Endothelial cell of umbilical vein (primary cell): ENCODE measurements around the gene DNASE1L1. TPM values are rescaled to one million over a fixed set of nuclear protein-coding genes. Genes with fewer than 3 reads are reported as not detected.

Experiments
- BruUV-seq: library from RNA; stranded (reverse); fragments of 400-500 nt; replicated peaks from 2 replicates; lab custom pipeline; 2021; lab: Mats Ljungman, UMichigan
- CTCF ChIA-PET: fragments of 300-600, 350-600 bp; sonication (Branson Sonifier 250); formaldehyde crosslinking; loops from one replicate; lab custom pipeline; 2021; ENCODE audit warnings: antibody characterized with exemption, inconsistent platforms; lab: Charles Lee
- POLR2A ChIA-PET: fragments of 300-600, 350-600 bp; sonication (Branson Sonifier 250); formaldehyde crosslinking; loops from one replicate; lab custom pipeline; 2021; ENCODE audit warnings: antibody characterized with exemption, inconsistent platforms; lab: Charles Lee
- DNase-seq: peaks from one replicate; pipeline ENCODE4 v3.0.0-alpha.2; 2011; ENCODE audit warnings: low read depth, low spot score
- FAIRE-seq: peaks from 2 replicates; lab custom pipeline; 2011; peaks lifted over from hg19 to GRCh38; lab: Jason Lieb, UNC
- H2AFZ ChIP-seq: 2 replicates; pipeline ENCODE4 v1.6.0; 2012; ENCODE audit warnings: low read depth, low read length, control low read depth, inconsistent platforms
- H3K27ac ChIP-seq: 2 replicates; pipeline ENCODE4 v1.5.1; 2011; ENCODE audit warnings: low read depth, mild to moderate bottlenecking, control low read depth, low read length, moderate library complexity; ENCODE audit not compliant: insufficient read depth
- H3K27me3 ChIP-seq, 2 experiments: 2 replicates each; pipeline versions ENCODE4 v1.6.0 to v1.6.1; 2011; ENCODE audit warnings: low read length in 2 of 2, mixed read lengths in 1 of 2; ENCODE audit not compliant: control insufficient read depth in 2 of 2, insufficient read depth in 2 of 2
- H3K36me3 ChIP-seq, 2 experiments: 2 replicates in 1 of 2; 3 replicates in 1 of 2; pipeline ENCODE4 v1.5.1; 2011; ENCODE audit warnings: low read length in 2 of 2, mild to moderate bottlenecking in 1 of 2, moderate library complexity in 1 of 2; ENCODE audit not compliant: control insufficient read depth in 2 of 2, insufficient read depth in 2 of 2; ENCODE audit errors: extremely low read depth in 1 of 2
- H3K4me1 ChIP-seq: 3 replicates; pipeline ENCODE4 v1.5.1; 2011; ENCODE audit warnings: mild to moderate bottlenecking, low read length; ENCODE audit not compliant: control insufficient read depth, insufficient read depth; ENCODE audit errors: extremely low read depth
- H3K4me2 ChIP-seq: 2 replicates; pipeline ENCODE4 v1.6.1; 2011; ENCODE audit warnings: low read length, control low read depth, mixed read lengths; ENCODE audit not compliant: insufficient read depth
- H3K4me3 ChIP-seq, 3 experiments: fragments of 200-600 bp in 1 of 3; sonication (generic), shearing (Covaris generic) in 1 of 3; replicated peaks in 1 of 3; 2 replicates each; pipeline ENCODE4 v1.5.1; 2011 to 2016; ENCODE audit warnings: control low read depth in 3 of 3, low read length in 3 of 3, mild to moderate bottlenecking in 2 of 3, inconsistent platforms in 1 of 3, low read depth in 1 of 3, moderate library complexity in 1 of 3; ENCODE audit not compliant: insufficient read depth in 1 of 3
- H3K79me2 ChIP-seq: 2 replicates; pipeline ENCODE4 v1.6.0; 2012; ENCODE audit warnings: low read length, inconsistent platforms; ENCODE audit not compliant: control insufficient read depth, insufficient read depth
- H3K9ac ChIP-seq: replicated peaks from 2 replicates; pipeline ENCODE3; 2011; ENCODE audit warnings: low read length, control low read depth; ENCODE audit not compliant: insufficient read depth; ENCODE audit errors: extremely low read depth
- H3K9me1 ChIP-seq: replicated peaks from 3 replicates; pipeline ENCODE4 v1.6.0; 2011; ENCODE audit warnings: mild to moderate bottlenecking, low read length; ENCODE audit not compliant: control insufficient read depth, insufficient read depth; ENCODE audit errors: extremely low read depth
- H3K9me3 ChIP-seq: replicated peaks from 2 replicates; pipeline ENCODE4 v1.5.1; 2012; ENCODE audit warnings: low read length, inconsistent platforms; ENCODE audit not compliant: control insufficient read depth, insufficient read depth
- H4K20me1 ChIP-seq: replicated peaks from 2 replicates; pipeline ENCODE3; 2011; ENCODE audit warnings: mild to moderate bottlenecking, low read length; ENCODE audit not compliant: control insufficient read depth, insufficient read depth; ENCODE audit errors: extremely low read depth
- EZH2 ChIP-seq: IDR thresholded peaks from 2 replicates; pipeline ENCODE4 v1.6.1; 2012; ENCODE audit warnings: borderline replicate concordance, low read depth, mild to moderate bottlenecking, moderate library complexity, low read length, inconsistent platforms; ENCODE audit not compliant: severe bottlenecking
- FOS ChIP-seq: IDR thresholded peaks from 2 replicates; pipeline ENCODE4 v1.6.1; 2011; ENCODE audit warnings: mild to moderate bottlenecking, low read length, moderate library complexity, borderline replicate concordance; ENCODE audit not compliant: insufficient read depth
- GATA2 ChIP-seq: IDR thresholded peaks from 2 replicates; pipeline ENCODE4 v1.7.0; 2011; ENCODE audit warnings: low read depth, mild to moderate bottlenecking, moderate library complexity, mixed read lengths, low read length; ENCODE audit not compliant: insufficient read length, insufficient read depth
- JUN ChIP-seq: IDR thresholded peaks from 2 replicates; pipeline ENCODE4 v1.6.1; 2011; ENCODE audit warnings: borderline replicate concordance, low read depth; ENCODE audit not compliant: insufficient read length, insufficient read depth
- MYC ChIP-seq: IDR thresholded peaks from one replicate; pipeline ENCODE4 v1.6.1; 2011; ENCODE audit warnings: mild to moderate bottlenecking, low read depth, low read length
- POLR2A ChIP-seq: IDR thresholded peaks from 2 replicates; pipeline ENCODE4 v1.6.1; 2012; ENCODE audit warnings: low read depth, mild to moderate bottlenecking, control low read depth, low read length
- POLR2AphosphoS5 ChIP-seq: IDR thresholded peaks from 2 replicates; pipeline ENCODE4 v1.6.1; 2012; ENCODE audit warnings: low read depth, mild to moderate bottlenecking, control low read depth, low read length, moderate library complexity; ENCODE audit not compliant: insufficient read depth
- dilution Hi-C: fragments of 300-500 bp; cut with MboI; formaldehyde crosslinking; loops from one replicate; pipeline ENCODE4 v1.15.0; 2019; ENCODE audit warnings: low sequenced_read_pairs; ENCODE audit not compliant: extremely low pct_ligation_motif_present
- intact Hi-C: fragments of 100-400 bp; cut with micrococcal nuclease; formaldehyde crosslinking; loops from one replicate; pipeline ENCODE4 v1.10.0; 2022
- polyA plus RNA-seq, 4 experiments: library from polyadenylated mRNA; depleted of rRNA in 3 of 4; stranded (reverse) in 3 of 4; unstranded in 1 of 4; fragments of >200 nt; gene quantifications; 2 replicates each; pipeline versions ENCODE4 v1.2.1 to v1.2.3, GENCODE V29; 2011 to 2012; ENCODE audit warnings: missing spikeins in 1 of 4
- total RNA-seq: library from RNA; stranded (reverse); gene quantifications from 2 replicates; pipeline ENCODE4 v1.2.3, GENCODE V29; 2021
- TF ChIP-seq, protein P1 (sequence below): IDR thresholded peaks from 2 replicates; pipeline ENCODE4 v1.6.1; 2011; ENCODE audit not compliant: insufficient read depth, insufficient read length
- TF ChIP-seq, protein P2 (sequence below), 2 donors: IDR thresholded peaks; 1 replicate in 1 of 2; 2 replicates in 1 of 2; pipeline ENCODE4 v1.5.1; 2011; ENCODE audit warnings: low read length in 2 of 2, mild to moderate bottlenecking in 2 of 2, moderate library complexity in 2 of 2, control low read depth in 1 of 2, inconsistent platforms in 1 of 2, low read depth in 1 of 2; ENCODE audit not compliant: insufficient read depth in 1 of 2; ENCODE audit errors: extremely low read depth in 1 of 2

Gene DNASE1L1
- total and polyA plus RNA-seq, 2 donors (not counting 3 experiments of a cell fraction or from before 2014, with no cell fraction given) = 61.5 to 84.9 TPM

DNA sequence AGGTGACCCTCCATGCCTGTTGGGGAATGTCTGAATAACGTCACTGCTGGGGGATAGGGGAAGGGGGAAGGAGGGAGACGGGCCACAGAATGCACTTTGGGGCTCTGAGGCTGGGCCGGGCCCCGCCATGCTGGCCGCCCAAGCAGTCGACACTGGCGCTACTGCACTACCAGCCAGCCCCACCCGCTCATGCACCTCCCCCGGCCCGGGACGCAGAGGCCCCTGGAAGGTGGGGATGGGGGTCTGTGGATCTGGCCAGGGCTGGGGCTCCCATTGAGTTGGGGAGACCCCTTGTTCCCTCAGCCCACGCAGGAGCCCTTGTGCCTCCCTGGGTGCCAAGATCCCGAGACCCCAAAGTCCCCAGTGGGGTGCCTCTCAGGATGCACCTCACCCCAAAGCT, 52.5 kb downstream of the DNASE1L1 start:
- intact Hi-C loops (no loop called here), dilution Hi-C loops (no loop called here)
- H2AFZ ChIP-seq = no peak overlapping the region
- POLR2A ChIA-PET = no interaction called here
- H3K27ac ChIP-seq = no peak overlapping the region
- no TSS peak for BruUV-seq
- H4K20me1 ChIP-seq = no peaks in the 10 kb centered on the region
- TF ChIP-seq POLR2AphosphoS5 (no peak), MYC (no peak), POLR2A (no peak), GATA2 (no peak), FOS (no peak), JUN (no peak), EZH2 (no peak)
- TF ChIP-seq, protein P1, sequence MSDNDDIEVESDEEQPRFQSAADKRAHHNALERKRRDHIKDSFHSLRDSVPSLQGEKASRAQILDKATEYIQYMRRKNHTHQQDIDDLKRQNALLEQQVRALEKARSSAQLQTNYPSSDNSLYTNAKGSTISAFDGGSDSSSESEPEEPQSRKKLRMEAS = no peak
- TF ChIP-seq, protein P2, sequence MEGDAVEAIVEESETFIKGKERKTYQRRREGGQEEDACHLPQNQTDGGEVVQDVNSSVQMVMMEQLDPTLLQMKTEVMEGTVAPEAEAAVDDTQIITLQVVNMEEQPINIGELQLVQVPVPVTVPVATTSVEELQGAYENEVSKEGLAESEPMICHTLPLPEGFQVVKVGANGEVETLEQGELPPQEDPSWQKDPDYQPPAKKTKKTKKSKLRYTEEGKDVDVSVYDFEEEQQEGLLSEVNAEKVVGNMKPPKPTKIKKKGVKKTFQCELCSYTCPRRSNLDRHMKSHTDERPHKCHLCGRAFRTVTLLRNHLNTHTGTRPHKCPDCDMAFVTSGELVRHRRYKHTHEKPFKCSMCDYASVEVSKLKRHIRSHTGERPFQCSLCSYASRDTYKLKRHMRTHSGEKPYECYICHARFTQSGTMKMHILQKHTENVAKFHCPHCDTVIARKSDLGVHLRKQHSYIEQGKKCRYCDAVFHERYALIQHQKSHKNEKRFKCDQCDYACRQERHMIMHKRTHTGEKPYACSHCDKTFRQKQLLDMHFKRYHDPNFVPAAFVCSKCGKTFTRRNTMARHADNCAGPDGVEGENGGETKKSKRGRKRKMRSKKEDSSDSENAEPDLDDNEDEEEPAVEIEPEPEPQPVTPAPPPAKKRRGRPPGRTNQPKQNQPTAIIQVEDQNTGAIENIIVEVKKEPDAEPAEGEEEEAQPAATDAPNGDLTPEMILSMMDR (IDR thresholded peaks at IDR 0.05; ENCODE audit: extremely low read depth in 1 of 2, insufficient read depth in 1 of 2, low read depth in 1 of 2, low read length in 2 of 2) = no peak
- H3K9me1 ChIP-seq = no peaks in the 10 kb centered on the region
- no peak overlapping the region for H3K4me2 ChIP-seq
- no peaks in the 10 kb centered on the region for H3K27me3 ChIP-seq
- no peak overlapping the region for H3K9ac ChIP-seq
- no peaks in the 10 kb centered on the region for H3K4me1 ChIP-seq
- no peak overlapping the region for H3K4me3 ChIP-seq
- DNase-seq (no peak), FAIRE-seq (no peak)
- H3K9me3 ChIP-seq = no peaks in the 10 kb centered on the region
- H3K79me2 ChIP-seq = peaks cover 46% of the 10 kb centered on the region
- CTCF ChIA-PET = no interaction called here
- H3K36me3 ChIP-seq = peaks cover 17 to 96% of the 10 kb centered on the region in 2 experiments
